Measurements from ENCODE around the gene ADRA2A. TPM values are rescaled to one million over a fixed set of nuclear protein-coding genes. Genes with fewer than 3 reads are reported as not detected.

The ADRA2A gene
- total RNA-seq, 1 donor from 2014 or later: 14.2 TPM

DNA sequence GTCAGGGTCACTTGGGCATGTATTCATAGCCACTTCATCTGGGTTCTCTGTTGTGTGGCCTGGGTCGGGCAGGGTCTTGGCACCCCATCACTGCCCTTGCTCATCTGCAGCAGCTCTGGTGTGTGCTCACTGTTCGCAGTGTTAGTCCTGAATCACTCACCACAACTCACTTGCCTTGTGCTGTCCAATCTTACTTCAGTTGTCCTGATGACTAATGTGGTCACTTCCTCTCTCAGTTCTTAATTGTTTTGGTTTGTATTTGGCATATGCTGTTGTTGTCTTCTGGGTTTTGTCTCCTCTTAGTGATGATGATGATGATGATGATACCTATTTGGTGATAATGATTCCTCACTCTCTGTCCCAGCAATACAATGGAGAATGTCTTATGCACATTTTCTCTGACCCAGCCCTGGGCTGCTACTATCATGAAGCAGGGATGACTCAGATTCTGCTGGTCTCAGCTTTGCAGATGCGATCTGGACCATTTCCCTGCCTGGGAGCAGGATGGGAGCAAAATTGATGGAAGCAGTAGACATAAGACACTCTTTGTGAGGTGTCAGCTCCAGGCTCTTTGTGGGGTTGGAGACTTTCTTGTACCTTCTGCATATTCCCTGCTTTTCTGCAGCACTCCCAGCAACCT is 17.0 kb downstream of the ADRA2A start:
- H3K36me3 ChIP-seq: no peaks in the 10 kb centered on the region
- H3K9me3 ChIP-seq: no peaks in the 10 kb centered on the region
- no peaks in the 10 kb centered on the region for H3K4me1 ChIP-seq
- DNase-seq (ENCODE audit: extremely low spot score in 2 of 2): no peak
- no peaks in the 10 kb centered on the region for H3K27me3 ChIP-seq
- intact Hi-C loops (cut with DNase I): no loop called here
- TF ChIP-seq POLR2AphosphoS5 (IDR thresholded peaks at IDR 0.05; ENCODE audit: insufficient read depth in 1 of 2, low read depth in 1 of 2): no peak
- no peak for TF ChIP-seq POLR2A (IDR thresholded peaks at IDR 0.05)
- no peak for TF ChIP-seq CTCF (IDR thresholded peaks at IDR 0.05)
- no peak overlapping the region for H3K27ac ChIP-seq
- no peak overlapping the region for H3K4me3 ChIP-seq

DNA sequence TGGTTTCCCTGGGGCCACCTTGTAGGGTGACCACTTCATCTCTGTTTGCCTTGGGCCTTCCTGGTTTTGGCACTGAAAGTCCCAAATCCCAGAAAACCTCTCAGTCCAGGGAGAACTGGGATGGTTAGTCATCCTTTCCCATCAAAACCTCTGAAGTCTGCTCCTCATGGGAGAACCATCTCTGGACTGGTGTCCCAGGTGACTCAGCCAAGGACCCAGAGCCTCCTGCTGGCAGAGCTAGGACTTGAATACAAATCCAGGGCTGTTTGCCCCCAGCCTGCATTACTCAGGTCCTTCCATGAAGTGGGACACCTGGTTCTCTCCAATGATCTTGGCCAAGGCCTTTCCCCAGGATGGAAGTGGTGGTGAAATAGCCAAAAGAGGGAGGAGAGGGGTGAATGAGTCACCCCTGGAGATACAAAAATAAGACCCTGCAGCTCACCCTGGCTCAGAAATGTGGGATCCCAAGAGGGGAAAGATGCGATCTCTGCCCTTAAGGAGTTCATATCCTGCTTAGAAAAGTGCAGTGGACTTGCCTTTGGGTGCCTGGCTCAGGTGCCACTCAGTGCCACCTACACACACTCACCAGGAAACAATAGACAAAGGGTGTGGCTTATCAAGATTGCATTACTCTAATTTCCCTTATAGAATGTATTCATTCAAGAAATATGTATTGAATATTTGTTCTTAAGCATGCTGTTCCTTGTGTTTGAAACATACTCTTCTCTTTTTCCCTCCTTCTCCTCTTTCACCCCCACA is 22.0 kb downstream of the ADRA2A start:
- TF ChIP-seq POLR2AphosphoS5 (IDR thresholded peaks at IDR 0.05; ENCODE audit: insufficient read depth in 1 of 2, low read depth in 1 of 2): no peak
- no peak for TF ChIP-seq POLR2A (IDR thresholded peaks at IDR 0.05)
- TF ChIP-seq CTCF (IDR thresholded peaks at IDR 0.05): no peak
- Histone ChIP-seq H3K4me3 (no peak overlapping the region), H3K27me3 (no peaks in the 10 kb centered on the region), H3K27ac (no peak overlapping the region), H3K4me1 (no peaks in the 10 kb centered on the region), H3K9me3 (no peaks in the 10 kb centered on the region), H3K36me3 (no peaks in the 10 kb centered on the region)
- intact Hi-C loops (cut with DNase I): no loop called here
- DNase-seq (ENCODE audit: extremely low spot score in 2 of 2): no peak

DNA sequence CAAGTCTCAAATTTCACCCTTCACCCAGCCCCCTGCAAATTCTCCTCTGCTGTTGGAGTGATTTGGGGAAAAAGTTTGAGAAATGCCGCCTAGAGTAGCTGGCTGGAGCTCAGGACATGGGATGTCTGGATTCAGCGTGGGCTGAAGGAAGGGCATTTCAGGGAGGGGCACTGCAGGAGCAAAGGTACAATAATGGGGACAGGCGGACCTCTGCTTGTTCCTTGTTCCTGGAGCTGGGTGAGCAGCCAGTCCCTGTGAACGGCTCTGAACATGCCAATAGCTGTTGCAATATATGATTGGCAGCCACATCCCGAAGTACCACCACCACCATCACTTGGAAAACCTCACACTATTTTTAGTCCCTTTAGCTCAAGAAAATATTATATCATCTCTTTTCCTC is 23.4 kb downstream of the ADRA2A start:
- no peak for DNase-seq (ENCODE audit: extremely low spot score in 2 of 2)
- Histone ChIP-seq H3K27ac (no peak overlapping the region), H3K27me3 (no peaks in the 10 kb centered on the region), H3K36me3 (no peaks in the 10 kb centered on the region), H3K4me3 (no peak overlapping the region), H3K9me3 (no peaks in the 10 kb centered on the region), H3K4me1 (no peaks in the 10 kb centered on the region)
- intact Hi-C loops (cut with DNase I): no loop called here
- TF ChIP-seq POLR2AphosphoS5 (IDR thresholded peaks at IDR 0.05; ENCODE audit: insufficient read depth in 1 of 2, low read depth in 1 of 2) (no peak), POLR2A (IDR thresholded peaks at IDR 0.05) (no peak), CTCF (IDR thresholded peaks at IDR 0.05) (no peak)

GRCh38 chr10:111101796-111102195 is 25.0 kb downstream of the ADRA2A start:
- intact Hi-C loops (cut with DNase I): no loop called here
- no peaks in the 10 kb centered on the region for H3K27me3 ChIP-seq
- no peaks in the 10 kb centered on the region for H3K4me1 ChIP-seq
- no peak overlapping the region for H3K4me3 ChIP-seq
- no peak for DNase-seq (ENCODE audit: extremely low spot score in 2 of 2)
- TF ChIP-seq CTCF (IDR thresholded peaks at IDR 0.05) (no peak), POLR2AphosphoS5 (IDR thresholded peaks at IDR 0.05; ENCODE audit: insufficient read depth in 1 of 2, low read depth in 1 of 2) (no peak), POLR2A (IDR thresholded peaks at IDR 0.05) (no peak)
- no peaks in the 10 kb centered on the region for H3K9me3 ChIP-seq
- H3K27ac ChIP-seq: no peak overlapping the region
- H3K36me3 ChIP-seq: no peaks in the 10 kb centered on the region

- no peak overlapping the region for H3K4me3 ChIP-seq
- no peaks in the 10 kb centered on the region for H3K4me1 ChIP-seq
- H3K27ac ChIP-seq: no peak overlapping the region
- intact Hi-C loops (cut with DNase I): no loop called here
- no peak for TF ChIP-seq POLR2AphosphoS5 (IDR thresholded peaks at IDR 0.05; ENCODE audit: insufficient read depth in 1 of 2, low read depth in 1 of 2)
- TF ChIP-seq CTCF (IDR thresholded peaks at IDR 0.05): no peak
- no peak for TF ChIP-seq POLR2A (IDR thresholded peaks at IDR 0.05)
- no peaks in the 10 kb centered on the region for H3K36me3 ChIP-seq
- no peak for DNase-seq (ENCODE audit: extremely low spot score in 2 of 2)
- no peaks in the 10 kb centered on the region for H3K9me3 ChIP-seq
- H3K27me3 ChIP-seq: no peaks in the 10 kb centered on the region
These were observed 25.6 kb downstream of the ADRA2A start for GRCh38 chr10:111102359-111102837.

Measured in vagina (tissue), 2 donors.